Islet precursor cell (in vitro differentiated cells): ENCODE data around the gene PITX3.
A peak's percentile ranks its signal among the peaks of the same experiment; 100 is the strongest.

Experiments
- DNase-seq: peaks from one replicate; pipeline ENCODE4 v3.0.0-alpha.2; 2018

PITX3 gene

GRCh38 chr10:102241444-102242117, at the start of gene PITX3:
TSS of gene PITX3 (minus strand) at chr10:102241512. CDS start at chr10:102232080, 9,432 bp downstream.
- peak; percentile 97 for DNase-seq

DNA sequence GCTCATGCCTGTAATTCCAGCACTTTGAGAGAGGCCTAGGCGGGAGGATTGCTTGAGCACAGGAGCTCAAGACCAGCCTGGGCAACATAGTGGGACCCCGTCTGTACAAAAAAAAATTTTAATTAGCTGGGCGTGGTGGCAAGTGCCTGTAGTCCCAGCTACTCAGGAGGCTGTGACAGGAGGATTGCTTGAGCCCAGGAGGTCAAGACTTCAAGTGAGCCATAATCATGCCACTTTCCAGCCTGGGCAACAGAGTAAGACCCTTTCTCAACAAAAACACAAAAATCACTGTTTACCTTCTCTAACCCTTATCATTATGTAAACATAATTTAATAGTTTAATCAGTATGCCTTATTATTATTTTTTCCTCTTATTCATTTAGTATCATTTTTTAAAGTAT, 48.5 kb upstream of the PITX3 start:
- no peak for DNase-seq

GRCh38 chr10:102289356-102289755, 48.0 kb upstream of the PITX3 start:
- no peak for DNase-seq

GRCh38 chr10:102287991-102288390, 46.7 kb upstream of the PITX3 start:
- no peak for DNase-seq

GRCh38 chr10:102287538-102287937, 46.2 kb upstream of the PITX3 start:
- no peak for DNase-seq

GRCh38 chr10:102286216-102286615, 44.9 kb upstream of the PITX3 start:
- no peak for DNase-seq

GRCh38 chr10:102285133-102285532, 43.8 kb upstream of the PITX3 start:
- no peak for DNase-seq

GRCh38 chr10:102284531-102284930, 43.2 kb upstream of the PITX3 start:
- DNase-seq, result no peak

GRCh38 chr10:102283890-102284289, 42.6 kb upstream of the PITX3 start:
- DNase-seq, result no peak

- DNase-seq, result no peak
Measured at GRCh38 chr10:102283488-102283887, 42.2 kb upstream of the PITX3 start.

DNA sequence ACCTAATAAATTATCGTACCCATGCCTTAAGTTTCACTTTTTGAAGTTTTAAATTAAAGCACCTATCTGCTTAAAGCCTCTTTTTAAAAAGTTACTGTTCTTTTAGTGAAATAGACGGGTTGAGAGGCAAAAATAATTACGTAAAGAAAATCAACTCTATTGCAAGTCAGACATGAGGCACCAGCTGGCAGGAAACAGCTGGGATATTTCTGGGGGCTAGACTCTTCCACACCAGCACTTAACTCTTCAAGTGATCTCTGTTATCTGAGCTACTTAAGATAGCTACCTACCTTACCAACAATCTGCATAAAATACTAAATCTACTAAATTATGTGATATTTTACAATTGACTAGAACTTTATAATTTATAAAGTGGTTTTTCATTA, 39.8 kb upstream of the PITX3 start:
- no peak for DNase-seq

DNA sequence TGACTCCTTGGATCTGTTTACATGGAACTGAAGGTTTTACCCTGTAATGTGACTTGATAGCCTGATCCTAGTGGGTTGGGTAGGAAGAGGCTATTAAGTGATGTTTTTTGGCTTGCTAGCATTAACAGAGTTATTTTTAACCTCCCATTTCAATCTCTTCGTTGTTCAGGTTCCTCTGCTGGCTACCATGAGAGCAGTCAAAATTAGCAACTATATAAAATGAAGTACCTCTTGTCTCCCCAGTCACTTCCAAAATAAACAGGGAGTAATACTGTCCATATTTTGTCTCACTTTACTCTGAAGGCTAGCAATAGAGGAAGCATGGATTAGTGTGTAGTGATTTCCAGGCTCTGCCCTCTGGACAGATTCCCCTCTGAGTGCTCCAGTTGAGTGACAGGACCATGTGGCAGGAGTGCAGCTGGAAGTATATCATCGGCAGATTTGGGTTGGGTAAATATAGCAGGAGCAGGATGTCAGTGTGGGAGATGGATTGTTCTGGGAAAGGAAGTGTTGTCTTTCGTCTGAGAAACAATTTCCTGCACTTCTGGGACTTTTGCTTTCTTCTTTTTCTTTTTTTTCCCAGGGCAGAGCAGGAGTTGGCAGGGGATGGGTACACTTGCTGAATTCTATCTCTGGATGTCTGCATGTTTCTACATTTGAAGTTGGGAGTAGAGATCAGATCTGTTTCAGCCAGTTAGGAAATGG, 39.2 kb upstream of the PITX3 start:
- no peak for DNase-seq

DNA sequence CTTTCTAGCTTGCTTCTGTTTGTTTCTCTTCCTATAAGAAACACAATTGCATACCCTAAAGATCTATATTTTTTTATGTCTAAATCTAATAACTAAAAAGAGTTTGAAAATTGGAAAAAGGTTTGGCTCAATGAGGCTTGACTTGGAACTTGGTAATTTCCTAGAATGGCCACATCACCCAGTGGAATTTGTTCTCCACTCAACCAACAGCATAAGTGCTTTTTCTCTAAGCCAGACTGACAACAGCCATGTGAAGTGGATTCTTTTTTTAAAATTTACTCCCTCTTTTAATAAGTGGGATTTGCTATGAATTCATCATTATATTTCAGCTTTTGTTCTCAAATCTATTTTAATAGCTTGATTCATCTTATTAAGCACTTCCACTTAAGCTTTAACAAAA, 37.8 kb upstream of the PITX3 start:
- no peak for DNase-seq

DNA sequence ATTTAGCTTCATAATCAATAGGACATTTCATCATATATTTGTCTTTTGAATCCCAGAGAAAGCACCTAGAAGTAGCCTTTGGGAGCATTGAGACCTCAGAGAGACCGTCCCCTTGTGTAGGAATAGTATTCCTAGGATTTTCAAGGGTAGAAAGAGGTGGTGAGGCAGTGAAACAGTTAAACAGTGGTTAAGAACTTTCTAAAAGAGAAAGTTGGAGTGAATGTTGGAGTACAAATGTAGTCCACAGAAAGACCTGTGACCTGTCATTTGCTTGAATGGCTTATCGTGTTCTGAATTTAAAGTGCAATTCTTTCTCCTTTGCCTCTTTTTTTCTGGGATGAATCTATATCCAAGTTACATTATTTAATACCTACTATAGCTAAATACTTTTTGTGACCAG, 34.0 kb upstream of the PITX3 start:
- DNase-seq, result no peak

- DNase-seq, result no peak
Measured at GRCh38 chr10:102274062-102274461, 32.8 kb upstream of the PITX3 start.

GRCh38 chr10:102269017-102269416, 27.7 kb upstream of the PITX3 start:
- DNase-seq, result no peak

GRCh38 chr10:102268375-102268888, 27.1 kb upstream of the PITX3 start:
- DNase-seq, result no peak

DNA sequence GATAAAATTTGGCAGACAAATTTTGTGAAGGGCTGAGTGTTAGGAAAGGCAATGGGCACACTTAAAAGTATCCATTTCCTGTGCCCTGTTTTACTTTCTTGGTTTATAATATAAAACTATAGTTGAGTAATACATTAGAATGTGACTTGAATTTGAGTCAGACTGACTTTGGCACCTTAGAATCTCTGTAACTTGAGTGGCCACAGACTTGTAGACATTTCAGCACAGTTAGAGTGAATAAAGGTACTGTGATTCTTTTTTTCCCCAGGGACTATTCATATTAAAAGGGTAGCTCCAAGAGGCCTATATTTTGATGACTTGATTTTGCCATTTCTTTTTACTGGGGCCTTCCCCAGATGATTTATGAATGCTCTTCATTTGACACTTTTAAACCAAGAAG, 26.4 kb upstream of the PITX3 start:
- DNase-seq, result no peak

DNA sequence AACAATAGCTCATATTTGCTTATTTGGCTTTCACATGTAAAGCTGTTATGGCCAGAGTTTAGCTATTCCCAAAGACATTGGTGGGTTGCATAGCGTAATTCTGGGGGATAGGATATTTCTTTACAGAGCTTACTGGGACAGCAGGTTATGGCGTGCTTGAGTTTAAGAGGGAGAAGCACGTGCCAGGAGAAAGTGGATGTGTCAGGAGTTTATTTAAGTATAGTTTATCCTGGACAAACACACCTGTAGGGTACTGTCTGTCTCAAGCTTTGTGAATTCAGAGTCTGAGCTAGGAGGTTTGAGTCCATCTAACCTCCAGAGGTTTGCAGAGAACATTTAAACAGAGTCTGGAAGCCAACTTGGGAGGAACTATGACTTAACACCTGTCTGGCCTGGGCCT, 25.4 kb upstream of the PITX3 start:
- DNase-seq, result no peak

DNA sequence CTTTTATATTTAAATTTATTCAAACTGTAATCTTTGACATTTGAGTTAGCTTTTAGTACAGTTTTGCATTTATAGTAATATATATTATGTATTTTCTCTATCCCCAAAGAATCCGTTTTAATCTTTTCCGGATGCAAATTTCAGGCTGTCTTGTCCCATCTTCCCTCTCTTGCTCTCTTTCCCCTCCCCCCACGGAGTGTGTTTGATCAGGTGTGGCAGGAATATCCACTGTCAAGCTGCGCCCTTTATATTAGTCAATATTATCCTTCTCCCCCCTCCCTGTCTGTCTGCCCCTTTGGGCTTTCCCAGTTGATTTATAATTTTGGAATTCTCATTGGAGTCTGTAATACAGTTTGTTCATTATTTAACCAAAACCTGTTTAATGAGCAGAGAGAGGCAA, 23.1 kb upstream of the PITX3 start:
- DNase-seq, result no peak

GRCh38 chr10:102262744-102263370, 21.5 kb upstream of the PITX3 start:
- no peak for DNase-seq

GRCh38 chr10:102261842-102262241, 20.5 kb upstream of the PITX3 start:
- no peak for DNase-seq

- DNase-seq, result no peak
Measured at GRCh38 chr10:102261196-102261595, 19.9 kb upstream of the PITX3 start.

DNA sequence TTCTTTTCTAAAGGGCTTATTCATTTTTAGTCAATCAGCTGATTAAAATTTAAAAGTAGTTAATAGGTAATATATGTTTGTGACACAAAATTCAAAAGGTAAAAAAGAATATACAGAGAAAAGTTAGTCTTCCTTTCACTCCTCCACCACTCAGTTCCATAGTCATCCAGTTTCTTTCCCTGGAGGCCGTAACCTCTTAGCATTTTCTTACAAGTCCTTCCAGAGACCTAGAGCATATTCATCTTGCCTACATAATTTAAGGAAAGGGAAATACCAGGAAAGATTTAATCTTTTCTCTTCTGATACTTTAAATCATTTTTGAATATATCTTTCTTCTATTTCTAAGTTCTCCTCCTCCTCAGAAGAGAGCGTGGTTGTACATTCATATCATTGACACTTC, 14.1 kb upstream of the PITX3 start:
- no peak for DNase-seq
